GM18526 (cell line): ENCODE results near the gene NINJ2.

ENCODE experiments used
- POLR2A ChIP-seq: IDR thresholded peaks from 3 replicates; pipeline ENCODE4 v1.6.1; 2011; ENCODE audit not compliant: insufficient read length; ENCODE audit errors: extremely low read depth

The NINJ2 gene

GRCh38 chr12:562634-563033 lies 100.6 kb downstream of the NINJ2 start:
- TF ChIP-seq POLR2A = no peak

- TF ChIP-seq POLR2A = no peak
Observed at GRCh38 chr12:561908-562593, 101.2 kb downstream of the NINJ2 start.

- TF ChIP-seq POLR2A = no peak
Observed at GRCh38 chr12:561391-561705, 101.9 kb downstream of the NINJ2 start.

- TF ChIP-seq POLR2A = no peak
Observed at GRCh38 chr12:560691-561390, 102.4 kb downstream of the NINJ2 start.

GRCh38 chr12:559906-560455 lies 103.3 kb downstream of the NINJ2 start:
- TF ChIP-seq POLR2A = no peak

GRCh38 chr12:559208-559905 lies 103.9 kb downstream of the NINJ2 start:
- TF ChIP-seq POLR2A = no peak

- TF ChIP-seq POLR2A = no peak
Observed at GRCh38 chr12:558580-558979, 104.7 kb downstream of the NINJ2 start.

GRCh38 chr12:556498-556897 lies 106.7 kb downstream of the NINJ2 start:
- no peak for TF ChIP-seq POLR2A

- TF ChIP-seq POLR2A = no peak
Observed at GRCh38 chr12:554001-554285, 109.3 kb downstream of the NINJ2 start.

GRCh38 chr12:553216-554000 lies 109.8 kb downstream of the NINJ2 start:
- TF ChIP-seq POLR2A = no peak

- no peak for TF ChIP-seq POLR2A
Observed at GRCh38 chr12:552466-552865, 110.8 kb downstream of the NINJ2 start.

GRCh38 chr12:550473-551260 lies 112.6 kb downstream of the NINJ2 start:
- TF ChIP-seq POLR2A = no peak

- TF ChIP-seq POLR2A = no peak
Observed at GRCh38 chr12:549476-550082, 113.7 kb downstream of the NINJ2 start.

GRCh38 chr12:547883-548470 lies 115.3 kb downstream of the NINJ2 start:
- TF ChIP-seq POLR2A = no peak
